Measurements from ENCODE around the gene SGSM2. TPM values are rescaled to one million over a fixed set of nuclear protein-coding genes. Genes with fewer than 3 reads are reported as not detected.

The SGSM2 gene
- total RNA-seq, 1 donor from 2014 or later: 69.8 TPM

DNA sequence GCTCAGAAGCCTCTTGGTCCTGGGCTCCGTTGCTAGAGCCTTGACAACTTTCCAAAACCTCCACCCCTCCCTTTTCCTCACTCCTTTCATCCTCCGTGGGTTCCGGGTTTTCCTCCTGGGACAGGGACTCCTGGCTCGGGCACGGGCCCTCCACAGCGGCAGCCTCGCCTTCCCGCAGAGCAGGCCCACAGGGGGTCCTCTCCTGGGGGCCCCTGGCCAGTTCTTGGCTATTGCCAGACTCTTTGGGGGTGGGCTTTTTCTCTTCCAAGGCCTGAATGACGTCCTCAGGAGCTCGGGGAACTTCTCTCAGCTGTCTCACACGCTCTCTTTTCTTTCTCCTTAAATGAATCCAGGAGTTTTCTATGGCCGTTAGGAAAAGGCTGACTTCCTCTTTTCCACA, 82.9 kb downstream of the SGSM2 start:
- no peak for DNase-seq (ENCODE audit: low spot score)

DNA sequence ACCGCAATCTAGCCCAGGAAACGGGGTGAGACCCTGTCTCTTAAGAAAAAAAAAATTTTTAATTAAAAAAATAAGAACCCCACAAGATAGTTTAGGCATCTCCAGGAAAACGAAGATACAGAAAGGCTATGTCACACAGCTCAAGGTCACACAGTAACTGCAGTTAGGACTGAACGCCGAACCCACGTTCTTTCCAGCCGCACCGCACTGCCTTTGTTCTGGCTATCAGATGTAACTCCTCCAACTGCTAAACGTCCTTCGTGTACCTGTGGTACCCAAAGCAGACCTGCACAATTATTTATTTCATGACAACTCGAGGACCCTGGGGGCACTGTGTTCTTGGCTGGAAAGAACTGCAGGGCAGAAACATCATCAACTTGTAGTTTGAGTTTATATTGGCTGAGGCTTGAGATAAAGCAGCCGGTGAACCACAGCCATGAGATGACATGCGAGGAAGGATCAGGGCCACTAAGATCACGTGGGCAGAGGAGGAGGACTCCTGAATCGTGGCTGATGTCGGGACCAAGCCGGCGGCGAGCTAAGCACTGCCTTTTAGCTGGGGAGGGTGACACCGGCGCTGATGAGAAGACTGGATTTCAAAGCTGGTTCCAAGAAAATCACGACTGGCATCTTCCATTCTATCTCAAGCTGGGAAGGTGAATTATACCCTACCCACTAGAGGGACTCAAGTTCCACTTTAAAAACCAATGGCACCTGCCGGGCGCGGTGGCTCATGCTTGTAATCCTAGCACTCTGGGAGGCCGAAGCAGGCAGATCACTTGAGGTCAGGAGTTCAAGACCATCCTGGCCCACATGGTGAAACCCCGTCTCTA, 84.2 kb downstream of the SGSM2 start:
- no peak for DNase-seq (ENCODE audit: low spot score)

DNA sequence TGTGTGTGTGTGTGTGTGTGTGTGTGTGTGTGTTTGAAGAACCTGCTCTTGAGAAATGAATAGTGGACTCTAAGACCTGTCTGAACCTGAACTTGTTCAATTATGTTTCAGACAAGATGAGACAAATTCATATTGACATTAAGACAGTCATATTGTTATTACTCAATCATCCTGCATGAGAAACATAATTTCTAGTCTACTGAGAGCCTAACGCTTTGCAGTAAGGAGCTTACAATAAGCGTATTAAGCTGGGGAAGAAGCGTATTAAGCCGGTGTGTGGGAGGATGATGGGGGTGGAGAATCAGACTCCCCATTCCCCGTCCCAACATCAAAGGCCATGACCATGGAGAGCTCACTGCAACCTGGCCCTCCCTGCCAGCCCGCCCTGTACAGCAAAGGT, 86.0 kb downstream of the SGSM2 start:
- DNase-seq (ENCODE audit: low spot score): no peak

DNA sequence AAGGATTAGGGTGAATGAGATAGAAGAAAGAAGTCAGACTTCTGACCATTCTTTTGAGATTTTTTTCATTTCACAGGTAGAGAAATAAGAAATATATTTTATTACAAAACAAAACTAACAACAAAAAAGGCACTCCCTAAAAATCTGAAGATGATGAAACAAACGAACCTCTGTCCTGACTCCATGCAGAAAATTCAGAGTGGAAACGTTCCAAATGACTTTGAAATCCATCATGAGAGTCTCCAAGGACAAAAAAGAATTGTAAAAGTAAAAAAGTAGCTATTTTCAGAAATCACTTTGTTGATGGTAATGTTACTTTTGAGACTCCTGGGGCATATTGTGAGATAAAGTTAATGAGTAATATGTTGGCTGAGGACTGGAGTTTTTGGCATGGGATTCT, 89.9 kb downstream of the SGSM2 start:
- no peak for DNase-seq (ENCODE audit: low spot score)

DNA sequence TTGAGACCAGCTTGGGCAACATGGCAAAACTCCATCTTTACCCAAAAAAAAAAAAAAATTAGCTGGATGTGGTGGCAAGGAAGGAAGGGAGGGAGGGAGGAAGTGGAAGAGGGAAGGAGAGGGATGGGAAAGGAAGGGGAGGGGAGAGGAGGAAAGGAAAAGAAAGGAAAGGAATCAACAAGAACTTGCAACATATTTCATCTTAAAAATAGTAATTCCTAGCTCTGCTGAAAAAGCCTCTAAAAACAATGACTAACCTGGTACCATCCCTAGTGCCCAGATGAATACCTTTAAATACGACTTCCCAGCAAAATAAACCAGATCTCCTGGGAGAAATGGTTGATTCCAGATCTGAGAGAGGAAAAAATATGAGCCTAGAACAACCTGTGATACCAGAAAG, 90.6 kb downstream of the SGSM2 start:
- no peak for DNase-seq (ENCODE audit: low spot score)

Other genes starting within 250 kb of the SGSM2 start
- gene SMG6, start 33.7 kb upstream of the SGSM2 start, total RNA-seq: 36.9 TPM
- gene SRR, start 33.6 kb upstream of the SGSM2 start, total RNA-seq: 9.8 TPM
- gene TSR1, start 1.0 kb upstream of the SGSM2 start, total RNA-seq: 18.8 TPM
- 44.0 TPM for gene MNT, start 63.6 kb downstream of the SGSM2 start, total RNA-seq
- 26.1 TPM for gene METTL16, start 174.4 kb downstream of the SGSM2 start, total RNA-seq